Caco-2 (cell line): Measurements from ENCODE around the gene EDEM2. TPM values are rescaled to one million over a fixed set of nuclear protein-coding genes. Genes with fewer than 3 reads are reported as not detected.

Experiments used
- BruUV-seq: library from RNA; stranded (reverse); fragments of 400-500 nt; replicated peaks from 2 replicates; lab custom pipeline; 2021; lab: Mats Ljungman, UMichigan
- CTCF ChIA-PET: fragments of 300-600 bp; sonication (Branson Sonifier 250); formaldehyde crosslinking; loops from one replicate; lab custom pipeline; 2022; ENCODE audit warnings: antibody characterized with exemption; lab: Charles Lee
- POLR2A ChIA-PET: fragments of 300-600 bp; sonication (Branson Sonifier 250); formaldehyde crosslinking; loops from one replicate; lab custom pipeline; 2022; ENCODE audit warnings: antibody characterized with exemption; lab: Charles Lee
- DNase-seq, 2 experiments: peaks; one replicate each; pipeline versions ENCODE4 v3.0.0 to v3.0.0-alpha.2; 2020 to 2022
- H3K27me3 ChIP-seq: replicated peaks from 2 replicates; pipeline ENCODE4 v1.6.0; 2011; ENCODE audit warnings: low read length; ENCODE audit not compliant: control insufficient read depth, insufficient read depth
- H3K36me3 ChIP-seq: 2 replicates; pipeline ENCODE4 v1.5.1; 2011; ENCODE audit warnings: low read length; ENCODE audit not compliant: control insufficient read depth, insufficient read depth
- H3K4me1 ChIP-seq: fragments of 250-450 bp; sonication (Bioruptor Pico); 2 replicates; pipeline ENCODE4 v1.5.1; 2020; ENCODE audit warnings: mild to moderate bottlenecking
- H3K4me3 ChIP-seq: 2 replicates; pipeline ENCODE4 v1.5.1; 2011; ENCODE audit warnings: low read depth, mild to moderate bottlenecking, control low read depth, low read length
- H3K9me3 ChIP-seq: fragments of 250-450 bp; sonication (Bioruptor Pico); 2 replicates; pipeline ENCODE4 v1.5.1; 2020; ENCODE audit warnings: mild to moderate bottlenecking, moderate library complexity
- H3K27ac Mint-ChIP-seq: one replicate; pipeline ENCODE4 v1.8.0; 2022; ENCODE audit warnings: mixed read lengths; ENCODE audit not compliant: unreplicated experiment
- H3K27me3 Mint-ChIP-seq: one replicate; pipeline ENCODE4 v1.8.0; 2022; ENCODE audit warnings: mixed read lengths; ENCODE audit not compliant: insufficient read depth, unreplicated experiment
- H3K36me3 Mint-ChIP-seq: one replicate; pipeline ENCODE4 v1.8.0; 2022; ENCODE audit warnings: mild to moderate bottlenecking, mixed read lengths; ENCODE audit not compliant: insufficient read depth, unreplicated experiment
- H3K4me1 Mint-ChIP-seq: one replicate; pipeline ENCODE4 v1.8.0; 2022; ENCODE audit warnings: low read depth, mixed read lengths; ENCODE audit not compliant: unreplicated experiment
- H3K4me3 Mint-ChIP-seq: one replicate; pipeline ENCODE4 v1.8.0; 2022; ENCODE audit warnings: mild to moderate bottlenecking, moderate library complexity, mixed read lengths; ENCODE audit not compliant: unreplicated experiment
- H3K9me3 Mint-ChIP-seq: one replicate; pipeline ENCODE4 v1.8.0; 2022; ENCODE audit warnings: mixed read lengths; ENCODE audit not compliant: unreplicated experiment
- intact Hi-C: fragments of 100-400 bp; cut with micrococcal nuclease; formaldehyde crosslinking; loops from one replicate; pipeline ENCODE4 v1.10.0; 2022; ENCODE audit not compliant: unreplicated experiment
- total RNA-seq: library from RNA; stranded (reverse); gene quantifications from 2 replicates; pipeline ENCODE4 v1.2.3, GENCODE V29; 2022
- TF ChIP-seq, protein P1 (sequence below), 2 experiments: fragments of 200-600 bp in 1 of 2; IDR thresholded peaks; 1 replicate in 1 of 2; 2 replicates in 1 of 2; pipeline versions ENCODE4 v1.5.1 to v1.8.0; 2011 to 2022; ENCODE audit warnings: antibody characterized with exemption in 1 of 2, control low read depth in 1 of 2, inconsistent platforms in 1 of 2, low read depth in 1 of 2, low read length in 1 of 2, mild to moderate bottlenecking in 1 of 2, moderate library complexity in 1 of 2; ENCODE audit not compliant: insufficient read depth in 1 of 2, severe bottlenecking in 1 of 2, unreplicated experiment in 1 of 2

The EDEM2 gene
- total RNA-seq, 1 experiment from 2014 or later = 41.2 TPM

DNA sequence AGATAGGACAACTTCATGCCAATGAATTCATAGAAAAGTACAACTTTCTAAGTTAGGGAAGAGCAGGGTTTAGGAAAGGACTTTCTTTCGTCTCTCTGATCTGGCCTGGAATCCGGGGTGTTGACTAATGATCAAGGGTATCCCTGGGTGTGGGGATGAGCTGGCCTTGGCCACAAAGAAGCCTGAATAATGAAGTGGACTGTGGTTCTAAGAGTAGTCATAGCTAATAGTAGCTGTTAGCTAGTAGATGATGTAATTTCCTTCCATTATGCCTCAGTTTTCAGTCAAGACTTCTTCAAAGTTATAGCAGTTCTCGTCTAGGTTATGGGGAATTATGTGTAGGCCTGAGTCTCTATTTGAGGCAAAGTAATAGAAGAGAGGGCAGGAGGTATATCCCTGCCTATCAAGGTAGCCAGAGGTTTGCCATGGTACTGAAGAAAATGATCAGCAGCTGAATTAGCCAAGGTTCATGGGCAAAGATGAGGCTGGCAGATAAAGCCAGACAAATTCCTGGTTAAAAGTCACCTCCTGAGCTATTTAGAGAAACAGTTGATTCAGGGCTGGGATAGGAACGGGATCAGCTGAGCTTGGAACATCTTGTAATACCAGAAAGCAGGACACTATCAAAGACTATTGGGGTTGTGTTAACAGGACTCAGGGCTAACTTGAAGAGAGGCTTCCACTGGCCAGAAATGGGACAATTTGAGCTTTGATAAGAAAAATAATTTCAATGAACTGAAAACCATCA lies 35.8 kb downstream of the EDEM2 start:
- no peak overlapping the region for H3K27ac Mint-ChIP-seq
- no peak for DNase-seq
- Histone ChIP-seq H3K27me3 (no peaks in the 10 kb centered on the region), H3K4me3 (no peak overlapping the region), H3K36me3 (no peaks in the 10 kb centered on the region; the same call in 1 of the 2 replicates), H3K9me3 (no peaks in the 10 kb centered on the region), H3K4me1 (no peaks in the 10 kb centered on the region)
- H3K9me3 Mint-ChIP-seq = no peaks in the 10 kb centered on the region
- TF ChIP-seq, protein P1, sequence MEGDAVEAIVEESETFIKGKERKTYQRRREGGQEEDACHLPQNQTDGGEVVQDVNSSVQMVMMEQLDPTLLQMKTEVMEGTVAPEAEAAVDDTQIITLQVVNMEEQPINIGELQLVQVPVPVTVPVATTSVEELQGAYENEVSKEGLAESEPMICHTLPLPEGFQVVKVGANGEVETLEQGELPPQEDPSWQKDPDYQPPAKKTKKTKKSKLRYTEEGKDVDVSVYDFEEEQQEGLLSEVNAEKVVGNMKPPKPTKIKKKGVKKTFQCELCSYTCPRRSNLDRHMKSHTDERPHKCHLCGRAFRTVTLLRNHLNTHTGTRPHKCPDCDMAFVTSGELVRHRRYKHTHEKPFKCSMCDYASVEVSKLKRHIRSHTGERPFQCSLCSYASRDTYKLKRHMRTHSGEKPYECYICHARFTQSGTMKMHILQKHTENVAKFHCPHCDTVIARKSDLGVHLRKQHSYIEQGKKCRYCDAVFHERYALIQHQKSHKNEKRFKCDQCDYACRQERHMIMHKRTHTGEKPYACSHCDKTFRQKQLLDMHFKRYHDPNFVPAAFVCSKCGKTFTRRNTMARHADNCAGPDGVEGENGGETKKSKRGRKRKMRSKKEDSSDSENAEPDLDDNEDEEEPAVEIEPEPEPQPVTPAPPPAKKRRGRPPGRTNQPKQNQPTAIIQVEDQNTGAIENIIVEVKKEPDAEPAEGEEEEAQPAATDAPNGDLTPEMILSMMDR (IDR thresholded peaks at IDR 0.05; ENCODE audit: insufficient read depth in 1 of 2, low read depth in 1 of 2, low read length in 1 of 2, severe bottlenecking in 1 of 2, unreplicated experiment in 1 of 2) = no peak
- intact Hi-C loops = no loop called here
- no peaks in the 10 kb centered on the region for H3K27me3 Mint-ChIP-seq
- no peaks in the 10 kb centered on the region for H3K4me1 Mint-ChIP-seq
- H3K4me3 Mint-ChIP-seq = no peak overlapping the region
- POLR2A ChIA-PET = no interaction called here
- CTCF ChIA-PET = interaction anchor here (0.6 to 1.5 kb wide), 3 partner anchors 15 to 198 kb away, joined by 3 to 11 read pairs (median 4); no protein-coding TSS in a partner anchor
- no TSS peak for BruUV-seq
- H3K36me3 Mint-ChIP-seq = peaks cover 15% of the 10 kb centered on the region

DNA sequence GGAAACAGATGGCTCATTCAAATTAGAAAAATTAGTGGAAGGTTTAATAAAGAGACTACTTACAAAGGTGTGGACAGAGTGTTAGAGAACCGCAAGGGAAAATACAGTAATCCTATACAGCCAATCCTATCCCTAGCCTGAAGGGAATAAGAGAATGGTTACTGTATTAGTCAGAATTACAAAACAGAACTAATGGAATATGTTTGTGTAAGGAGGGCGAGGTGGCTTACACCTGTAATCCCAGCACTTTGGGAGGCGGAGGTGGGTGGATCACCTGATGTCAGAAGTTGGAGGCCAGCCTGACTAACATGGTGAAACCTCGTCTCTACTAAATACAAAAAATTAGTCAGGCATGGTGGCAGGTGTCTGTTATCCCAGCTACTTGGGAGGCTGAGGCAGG lies 38.2 kb downstream of the EDEM2 start:
- POLR2A ChIA-PET = no interaction called here
- H3K4me3 Mint-ChIP-seq = no peak overlapping the region
- no peaks in the 10 kb centered on the region for H3K4me1 Mint-ChIP-seq

DNA sequence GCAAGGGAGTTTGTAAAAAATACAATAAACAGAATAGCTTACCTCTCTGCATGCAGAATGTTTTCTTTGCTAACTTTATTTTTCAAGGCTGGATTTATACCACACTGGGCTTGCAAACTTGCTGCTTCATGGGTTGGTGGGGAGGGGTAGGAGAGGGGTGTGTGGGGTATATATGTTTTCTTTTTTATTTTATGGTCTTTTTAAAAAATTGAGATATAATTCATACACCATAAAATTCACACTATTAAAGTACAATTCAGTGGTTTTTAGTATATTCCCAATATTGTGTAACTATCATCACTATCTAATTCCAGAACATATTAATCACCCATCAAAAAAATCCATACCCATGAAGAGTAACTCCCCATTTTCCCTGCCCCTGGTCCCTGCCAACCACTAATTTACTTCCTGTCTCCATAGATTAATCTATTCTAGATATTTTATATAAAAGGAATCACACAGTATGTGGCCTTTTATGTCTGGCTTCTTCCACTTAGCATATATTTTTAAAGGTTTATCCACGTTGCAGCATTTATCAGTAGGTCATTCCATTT lies 40.2 kb downstream of the EDEM2 start:
- H3K27me3 Mint-ChIP-seq = peaks cover 3% of the 10 kb centered on the region
- intact Hi-C loops = no loop called here
- CTCF ChIA-PET = interaction anchor here (2.4 kb wide), 1 partner anchor 11 kb away, joined by 12 read pairs; no protein-coding TSS in a partner anchor
- H3K9me3 Mint-ChIP-seq = no peaks in the 10 kb centered on the region
- TF ChIP-seq, protein P1 (IDR thresholded peaks at IDR 0.05; ENCODE audit: insufficient read depth in 1 of 2, low read depth in 1 of 2, low read length in 1 of 2, severe bottlenecking in 1 of 2, unreplicated experiment in 1 of 2) = no peak
- POLR2A ChIA-PET = no interaction called here
- no TSS peak for BruUV-seq
- no peak overlapping the region for H3K4me3 ChIP-seq
- no peak overlapping the region for H3K4me3 Mint-ChIP-seq
- no peak overlapping the region for H3K27ac Mint-ChIP-seq
- no peaks in the 10 kb centered on the region for H3K27me3 ChIP-seq
- H3K4me1 Mint-ChIP-seq = no peaks in the 10 kb centered on the region
- no peak for DNase-seq
- no peaks in the 10 kb centered on the region for H3K4me1 ChIP-seq
- H3K36me3 ChIP-seq = no peaks in the 10 kb centered on the region
- H3K36me3 Mint-ChIP-seq = no peaks in the 10 kb centered on the region
- H3K9me3 ChIP-seq = no peaks in the 10 kb centered on the region

More for the DNA sequence above, 38.2 kb downstream of the EDEM2 start:
- TF ChIP-seq, protein P1 (IDR thresholded peaks at IDR 0.05; ENCODE audit: insufficient read depth in 1 of 2, low read depth in 1 of 2, low read length in 1 of 2, severe bottlenecking in 1 of 2, unreplicated experiment in 1 of 2) = no peak
- Histone ChIP-seq H3K36me3 (no peaks in the 10 kb centered on the region), H3K27me3 (no peaks in the 10 kb centered on the region), H3K4me3 (no peak overlapping the region), H3K4me1 (no peaks in the 10 kb centered on the region), H3K9me3 (no peaks in the 10 kb centered on the region)
- H3K27ac Mint-ChIP-seq = no peak overlapping the region
- no peaks in the 10 kb centered on the region for H3K36me3 Mint-ChIP-seq
- H3K27me3 Mint-ChIP-seq = no peaks in the 10 kb centered on the region
- H3K9me3 Mint-ChIP-seq = no peaks in the 10 kb centered on the region
- no TSS peak for BruUV-seq
- intact Hi-C loops = no loop called here
- DNase-seq = no peak
- CTCF ChIA-PET = no interaction called here
